GM19193 (cell line): Measurements from ENCODE around the gene CYP27A1.

Source experiments
- POLR2A ChIP-seq: IDR thresholded peaks from 4 replicates; pipeline ENCODE4 v1.6.1; 2011; ENCODE audit not compliant: insufficient read depth, insufficient read length; ENCODE audit errors: extremely low read depth

The CYP27A1 gene

DNA sequence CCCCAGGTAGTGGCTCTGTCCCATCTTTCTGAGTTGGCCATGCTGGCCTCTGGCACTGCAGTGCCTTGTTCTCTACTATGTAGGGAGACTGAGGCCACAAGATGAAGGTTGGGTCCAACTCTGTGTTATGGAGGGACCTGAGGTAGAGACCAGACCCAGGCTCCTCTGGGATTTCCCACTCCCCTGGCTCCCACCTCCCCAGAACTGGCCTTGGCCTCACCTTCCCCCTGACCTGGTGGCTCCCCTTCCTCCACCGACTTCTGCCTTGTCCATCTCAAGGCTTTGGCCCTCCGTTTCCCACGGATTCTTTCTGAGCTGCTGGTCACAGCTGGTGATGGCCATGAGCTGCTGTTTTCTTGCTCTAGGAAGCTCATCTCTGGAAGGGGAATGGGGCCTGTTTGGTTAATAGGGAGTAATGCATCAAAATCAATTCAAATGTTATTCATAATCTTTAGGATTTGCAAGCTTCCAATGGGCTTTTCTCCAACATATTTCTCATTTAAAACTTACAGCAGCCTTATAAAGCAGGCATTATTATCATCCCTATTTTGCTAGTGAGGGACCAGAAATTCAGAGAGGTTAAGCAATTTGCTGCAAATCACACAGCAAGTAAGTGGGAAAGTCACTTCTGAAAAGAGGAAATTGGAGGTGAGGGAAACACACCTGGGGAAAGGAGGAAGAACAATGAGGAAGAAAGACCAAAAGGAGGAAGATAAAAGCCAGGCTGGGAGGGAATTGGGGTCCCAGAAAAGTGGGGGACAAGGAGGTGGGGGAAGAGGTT, 48.8 kb downstream of the CYP27A1 start:
- TF ChIP-seq POLR2A: no peak

DNA sequence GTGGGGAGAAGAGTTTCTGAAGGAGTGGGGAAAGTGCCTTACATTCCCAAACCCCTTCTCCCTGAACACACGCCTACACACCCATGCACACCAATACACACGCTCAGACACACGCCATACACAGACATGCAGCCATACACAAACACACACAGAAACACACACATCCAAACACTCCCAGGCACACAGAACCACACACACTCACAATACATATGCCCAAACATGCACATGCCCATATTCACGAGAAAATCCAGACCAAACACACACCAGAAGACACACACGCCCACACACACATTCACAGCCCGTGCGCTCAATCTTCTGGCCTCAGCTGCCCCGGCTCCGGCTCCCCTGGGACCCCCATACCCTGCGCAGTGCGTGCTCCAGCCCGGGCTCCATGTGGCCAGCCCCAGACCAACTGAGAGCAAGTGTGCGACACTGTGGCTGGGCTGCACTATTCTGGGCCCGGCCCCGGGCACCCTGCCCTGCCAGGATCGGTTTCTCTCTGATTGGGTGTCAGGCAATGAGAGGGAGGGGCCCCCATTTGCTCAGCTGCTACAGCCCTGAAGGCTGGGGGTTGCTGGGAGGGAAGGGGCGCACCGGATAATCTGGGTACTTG, 49.5 kb downstream of the CYP27A1 start, which contains the start of gene PRKAG3:
Gene PRKAG3 (minus strand): TSS at position 426 of the 613 bp plus-strand sequence.
- no peak for TF ChIP-seq POLR2A

DNA sequence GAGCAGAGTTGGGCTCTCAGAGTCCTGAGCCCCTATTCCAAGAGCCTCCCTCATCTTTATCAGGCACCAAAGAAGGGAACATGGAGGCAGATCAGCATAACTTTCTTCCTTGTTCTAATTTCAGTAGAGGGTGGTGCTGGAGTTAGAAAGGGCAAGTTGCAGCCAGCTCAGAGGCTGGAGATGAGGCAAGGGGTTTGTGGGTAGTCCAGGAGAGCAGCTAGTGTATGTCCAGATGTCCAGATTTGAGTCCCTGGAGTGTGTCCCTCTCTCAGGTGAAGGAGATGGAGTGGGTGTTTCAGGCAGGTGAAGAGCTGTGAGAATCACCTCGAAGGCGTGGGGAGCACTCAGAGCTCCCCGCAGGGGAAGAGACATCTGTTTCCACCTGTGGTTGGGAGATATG, 50.1 kb downstream of the CYP27A1 start:
- TF ChIP-seq POLR2A: no peak

DNA sequence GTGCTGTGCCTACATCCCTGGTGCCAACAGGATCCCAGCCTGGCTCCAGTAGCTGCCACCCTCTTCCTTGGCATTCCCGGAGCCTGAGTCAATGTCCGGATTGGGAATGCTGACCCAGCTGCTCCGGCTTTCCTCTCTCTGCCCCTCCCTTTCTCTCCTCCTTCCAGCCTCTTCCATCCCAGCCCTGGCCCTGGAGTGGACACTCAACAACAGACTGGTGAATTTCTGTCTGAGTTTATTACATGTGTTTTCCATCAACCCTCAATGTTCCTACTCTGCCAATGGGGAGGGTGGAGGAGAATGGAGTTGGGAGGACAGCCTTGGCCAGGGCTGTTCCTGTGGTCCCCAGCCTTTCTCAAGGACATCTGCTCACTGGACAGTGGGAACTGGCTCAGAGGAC, 50.6 kb downstream of the CYP27A1 start:
- TF ChIP-seq POLR2A: no peak

DNA sequence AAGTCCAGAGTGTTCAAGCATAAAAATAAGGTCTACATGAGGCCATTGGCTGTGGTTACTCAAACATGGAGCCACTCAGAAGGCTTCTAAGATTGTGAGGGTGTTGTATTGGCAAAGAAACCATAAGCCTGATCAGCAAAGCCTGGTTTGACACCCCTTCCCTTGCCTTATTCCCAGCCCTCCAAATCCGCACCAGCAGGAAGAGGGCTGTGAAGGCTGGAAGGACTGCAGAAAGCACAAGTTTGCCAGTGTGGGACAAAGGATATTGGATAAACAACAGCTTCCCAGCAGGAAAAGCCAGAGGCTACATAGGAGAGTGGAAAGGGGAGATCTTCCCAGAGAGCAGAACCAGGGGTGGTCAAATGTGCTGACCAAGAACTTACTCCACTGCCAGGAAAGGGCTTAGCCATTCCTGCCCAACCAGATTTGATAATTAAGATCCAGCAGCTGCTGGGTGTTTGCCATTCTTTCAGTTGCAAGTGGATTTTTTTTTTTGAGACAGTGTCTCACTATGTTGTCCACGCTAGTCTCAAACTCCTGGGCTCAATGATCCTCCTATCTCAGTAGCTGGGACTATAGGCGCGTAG, 51.2 kb downstream of the CYP27A1 start:
- TF ChIP-seq POLR2A: no peak

DNA sequence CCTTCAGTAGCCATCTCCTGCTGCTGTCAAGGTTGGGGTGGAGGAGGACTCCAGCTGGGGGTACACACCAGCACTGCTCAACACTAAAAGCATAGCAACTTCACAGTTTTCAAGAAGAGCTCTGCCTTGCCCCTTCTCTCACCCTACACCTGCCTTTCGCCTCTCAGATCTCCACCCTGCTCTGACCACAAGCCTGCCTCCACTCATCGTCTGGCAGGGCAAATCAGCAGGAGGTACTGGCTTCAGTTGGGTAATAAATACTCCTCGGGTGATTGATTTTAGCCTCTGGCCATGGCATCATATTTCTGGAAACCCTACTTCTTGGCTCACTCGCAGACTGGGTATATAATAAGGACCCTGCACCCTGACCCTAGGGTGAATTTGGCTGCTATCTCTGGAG, 52.7 kb downstream of the CYP27A1 start:
- no peak for TF ChIP-seq POLR2A

DNA sequence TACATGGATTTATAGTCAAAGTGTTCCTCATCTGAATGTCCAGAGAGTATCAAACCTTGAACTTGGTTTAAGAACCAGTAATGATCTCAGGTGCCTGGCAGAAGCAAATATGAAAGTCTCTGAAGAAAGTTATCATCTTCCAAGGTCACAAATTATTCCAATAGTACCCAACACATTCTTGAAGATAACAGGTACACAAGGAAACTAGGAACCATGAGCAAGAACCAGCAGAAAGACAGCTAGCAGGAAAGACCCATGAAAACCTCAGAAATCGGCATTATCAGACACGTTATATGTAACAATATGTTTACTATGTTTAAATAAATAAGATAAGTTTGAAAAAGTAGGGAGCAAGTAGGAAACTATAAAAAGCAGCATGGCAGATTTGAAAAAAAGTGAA, 55.5 kb downstream of the CYP27A1 start:
- TF ChIP-seq POLR2A: no peak

DNA sequence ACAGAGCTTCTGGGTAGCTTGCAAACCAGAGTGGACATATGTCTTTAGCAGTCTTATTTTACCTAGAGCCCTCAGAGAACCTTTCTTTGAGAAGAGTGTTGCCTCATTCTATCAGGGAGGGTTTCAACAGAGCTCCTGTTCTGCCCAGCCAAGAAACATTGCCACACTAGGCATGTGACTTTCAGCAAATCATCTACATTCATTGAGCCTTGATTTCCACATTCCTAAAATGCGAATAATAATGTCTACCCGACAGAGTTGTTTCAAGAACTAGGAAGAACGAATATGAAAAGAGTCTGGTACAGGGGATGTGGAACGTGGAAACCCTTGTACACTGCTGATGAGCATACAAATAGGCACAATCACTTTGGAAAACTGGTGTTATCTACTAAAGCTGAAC, 57.5 kb downstream of the CYP27A1 start:
- no peak for TF ChIP-seq POLR2A

DNA sequence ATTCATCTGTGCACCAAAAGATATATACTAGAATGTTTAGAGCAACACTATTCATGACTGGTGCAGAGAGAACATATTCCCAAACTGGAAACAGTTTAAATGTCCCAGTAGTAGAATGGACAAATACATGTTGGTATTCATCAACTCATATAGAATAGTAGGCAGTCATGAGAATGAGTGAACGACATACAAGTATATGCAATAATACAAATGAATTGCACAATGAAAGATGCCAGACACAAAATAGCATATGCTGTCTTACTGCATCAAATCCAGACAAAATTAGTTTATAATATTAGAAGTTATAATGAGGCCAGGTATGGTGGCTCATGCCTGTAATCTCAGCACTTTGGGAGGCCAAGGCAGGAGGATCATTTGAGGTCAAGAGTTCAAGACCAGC, 57.9 kb downstream of the CYP27A1 start:
- TF ChIP-seq POLR2A: no peak

DNA sequence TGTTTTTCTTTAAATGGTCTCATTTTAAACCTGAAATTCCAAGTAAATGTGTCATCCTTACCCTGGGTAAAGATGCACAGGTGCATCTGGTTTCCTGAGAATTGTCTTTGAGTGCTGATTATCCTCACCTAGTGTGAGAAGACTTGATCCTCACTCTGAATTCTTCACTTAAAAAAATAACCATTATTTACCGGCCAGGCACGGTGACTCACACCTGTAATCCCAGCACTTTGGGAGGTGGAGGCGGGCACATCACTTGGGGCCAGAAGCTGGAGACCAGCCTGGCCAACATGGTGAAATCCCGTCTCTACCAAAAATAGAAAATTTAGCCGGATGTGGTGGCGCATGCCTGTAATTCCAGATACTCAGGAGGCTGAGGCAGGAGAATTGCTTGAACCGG, 67.8 kb downstream of the CYP27A1 start:
- no peak for TF ChIP-seq POLR2A

DNA sequence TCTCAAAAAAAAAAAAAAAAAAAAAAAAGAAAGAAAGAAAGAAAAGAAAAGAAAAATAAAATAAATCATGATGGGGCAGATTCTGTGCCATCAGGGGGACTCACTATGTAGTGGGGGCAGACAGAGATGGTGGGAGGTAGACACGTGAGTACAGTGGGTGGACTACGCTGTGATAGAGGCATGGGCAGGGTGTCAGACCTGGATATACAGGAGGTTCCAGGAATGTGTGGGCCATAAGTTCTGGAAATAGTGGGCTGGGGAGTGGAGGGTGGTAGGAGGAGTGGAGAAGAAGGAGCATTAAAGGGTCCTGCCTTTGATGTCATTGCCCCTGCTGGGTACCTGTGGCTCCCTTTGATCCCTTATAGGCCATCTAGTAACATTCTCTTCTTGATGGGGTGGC, 68.8 kb downstream of the CYP27A1 start:
- no peak for TF ChIP-seq POLR2A

DNA sequence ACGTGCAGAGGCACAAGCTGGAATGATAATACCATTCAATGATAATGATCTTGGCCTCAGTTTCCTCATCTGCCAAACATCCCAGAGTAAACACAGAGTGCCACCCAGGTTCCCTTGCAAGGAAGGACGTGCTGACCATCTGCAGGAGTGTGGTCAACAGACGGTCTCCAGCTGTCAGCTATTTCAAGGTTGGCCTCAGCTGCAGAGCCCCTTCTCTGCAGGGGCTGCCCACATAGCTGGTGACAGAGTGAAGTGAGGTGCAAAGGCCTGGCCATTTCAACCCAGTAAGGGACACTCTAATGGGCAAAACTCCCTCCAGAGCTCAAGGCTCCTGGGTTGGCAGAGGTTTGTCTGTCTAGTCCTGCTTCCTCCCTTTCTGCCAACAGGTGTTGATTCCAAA, 69.3 kb downstream of the CYP27A1 start:
- TF ChIP-seq POLR2A: no peak

DNA sequence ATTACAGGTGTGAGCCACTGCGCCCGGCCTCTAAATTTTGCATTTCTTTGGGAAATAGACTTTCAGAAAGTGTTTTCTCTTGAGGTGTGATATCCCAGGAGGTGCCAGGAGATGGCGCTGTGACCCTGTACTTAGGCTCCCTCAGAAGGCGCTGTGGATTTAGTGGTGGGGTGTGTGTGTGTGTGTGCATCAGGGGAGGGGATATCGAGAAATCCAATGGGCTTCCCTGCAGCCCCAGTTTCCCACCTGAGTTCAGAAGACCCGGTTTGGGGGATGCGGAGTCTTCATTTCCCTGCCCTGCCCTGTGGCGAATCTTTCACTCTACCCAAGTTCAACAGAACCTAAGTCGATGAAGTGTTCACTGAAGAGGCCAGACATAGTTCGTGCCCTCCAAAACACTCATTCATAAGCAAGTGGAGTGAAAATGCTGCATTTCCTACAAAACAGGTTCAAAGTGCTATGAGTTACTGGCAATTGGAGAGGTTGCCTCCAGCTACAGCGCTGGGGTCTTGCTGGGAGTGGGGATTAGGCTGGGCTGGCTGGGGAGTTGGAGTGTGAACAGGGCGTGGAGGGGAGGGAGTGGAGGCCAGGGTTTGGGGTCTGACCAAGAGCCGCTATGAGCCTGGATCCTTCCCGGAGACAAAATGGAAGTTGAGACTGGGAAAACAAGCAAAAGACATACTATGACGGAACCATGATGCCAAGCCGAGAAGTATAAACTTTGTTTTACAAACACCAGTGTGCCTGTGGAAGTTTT, 71.1 kb downstream of the CYP27A1 start:
- no peak for TF ChIP-seq POLR2A

DNA sequence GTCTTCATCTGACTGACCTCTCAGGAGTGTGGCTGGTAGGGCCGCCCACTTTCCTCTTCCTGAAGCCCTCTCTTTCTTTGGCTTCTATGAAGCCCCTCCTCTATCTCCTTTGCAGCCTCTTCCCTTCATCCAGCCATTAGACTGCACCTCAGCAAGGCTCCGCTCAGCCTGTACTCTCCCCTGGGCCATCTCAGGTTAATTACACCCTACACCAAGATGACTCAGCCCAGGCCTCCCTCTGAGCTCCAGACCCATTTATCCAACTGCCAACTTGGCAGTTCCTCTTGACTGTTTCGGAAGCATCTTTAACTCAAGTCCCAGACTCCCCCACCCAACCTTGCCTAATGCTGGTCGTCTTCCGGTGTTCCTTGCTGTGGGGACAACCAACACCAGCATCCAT, 71.8 kb downstream of the CYP27A1 start:
- no peak for TF ChIP-seq POLR2A

DNA sequence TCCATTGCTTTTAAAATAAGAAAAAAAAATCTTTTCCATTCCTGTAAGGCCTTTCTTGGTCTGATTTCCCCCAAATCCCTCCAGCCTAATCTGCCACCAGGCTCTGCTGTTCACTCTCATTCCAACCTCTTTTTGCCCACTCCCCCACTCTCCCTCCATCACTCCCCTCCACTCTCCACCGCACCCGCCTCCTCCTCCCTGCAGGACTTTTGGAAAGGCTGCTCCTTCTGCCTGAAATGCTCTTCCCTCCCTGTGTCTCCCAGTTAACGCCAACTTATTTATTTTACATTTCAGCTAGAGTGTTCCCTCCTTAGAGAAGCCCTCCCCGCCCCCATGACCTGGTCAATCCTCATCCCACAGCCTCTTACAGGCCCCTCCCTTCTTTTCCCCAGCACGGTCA, 72.9 kb downstream of the CYP27A1 start:
- TF ChIP-seq POLR2A: no peak
